Endometrial microvascular endothelial cells (primary cell): ENCODE measurements around the gene RGS9. TPM values are rescaled to one million over a fixed set of nuclear protein-coding genes. Genes with fewer than 3 reads are reported as not detected.

ENCODE experiments used
- total RNA-seq: library from RNA; depleted of rRNA; stranded (reverse); fragments of >200 nt; gene quantifications from one replicate; pipeline ENCODE4 v1.2.3, GENCODE V29; 2015; ENCODE audit errors: inconsistent ontology term

Gene RGS9
- total RNA-seq, 1 donor from 2014 or later, result not detected

Other genes starting within 250 kb of the RGS9 start
- gene LRRC37A3, start 217.9 kb upstream of the RGS9 start, total RNA-seq, result 3.2 TPM
- gene GNA13, start 80.6 kb upstream of the RGS9 start, total RNA-seq, result 66.1 TPM